HG02588 (cell line): ENCODE measurements around the gene SLC48A1.

ENCODE experiments used
- ATAC-seq: cut with Tn5 transposase; IDR thresholded peaks from one replicate; pipeline ENCODE4 v1.9.1; 2021; ENCODE audit warnings: mild to moderate bottlenecking, moderate library complexity; ENCODE audit not compliant: unreplicated experiment

Gene SLC48A1

DNA sequence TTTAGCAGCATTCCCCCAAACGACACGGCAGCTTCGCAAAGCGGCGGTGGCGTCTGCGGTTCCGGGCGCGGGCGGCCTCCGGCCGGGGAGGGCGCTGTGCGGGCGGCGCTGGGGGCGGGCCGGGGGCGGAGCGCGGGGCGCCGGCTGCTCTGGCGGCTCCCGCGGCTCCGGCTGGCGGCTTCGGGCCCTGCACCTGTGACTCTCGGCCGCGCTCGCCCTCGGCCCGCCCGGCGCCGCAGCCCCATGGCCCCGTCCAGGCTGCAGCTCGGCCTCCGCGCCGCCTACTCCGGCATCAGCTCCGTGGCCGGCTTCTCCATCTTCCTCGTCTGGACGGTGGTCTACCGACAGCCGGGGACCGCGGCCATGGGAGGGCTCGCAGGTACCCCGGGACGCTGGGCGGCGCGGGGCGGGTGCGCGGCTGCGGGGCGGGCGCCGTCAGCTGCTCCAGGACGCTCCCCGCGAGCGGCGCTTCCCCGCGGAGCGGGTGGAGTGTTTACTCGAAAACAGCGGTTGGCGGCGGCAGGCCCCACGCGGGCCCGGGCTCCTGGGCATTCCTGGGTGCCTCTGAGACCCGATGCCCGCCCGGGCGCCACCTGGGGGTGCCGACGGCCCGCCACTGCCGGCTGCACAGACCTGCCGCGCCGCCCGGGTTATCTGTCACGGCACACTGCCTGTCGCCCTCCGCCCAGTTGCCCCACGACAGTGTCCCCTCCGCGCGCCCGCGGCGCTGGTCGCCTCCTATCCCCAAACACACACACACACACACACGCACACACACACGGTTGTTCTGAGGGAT is at the start of gene SLC48A1:
SLC48A1 (plus strand) TSS at position 177 of the 796 bp plus-strand sequence; CDS start at position 244, 67 bp downstream.
- peak; percentile 81 for ATAC-seq

DNA sequence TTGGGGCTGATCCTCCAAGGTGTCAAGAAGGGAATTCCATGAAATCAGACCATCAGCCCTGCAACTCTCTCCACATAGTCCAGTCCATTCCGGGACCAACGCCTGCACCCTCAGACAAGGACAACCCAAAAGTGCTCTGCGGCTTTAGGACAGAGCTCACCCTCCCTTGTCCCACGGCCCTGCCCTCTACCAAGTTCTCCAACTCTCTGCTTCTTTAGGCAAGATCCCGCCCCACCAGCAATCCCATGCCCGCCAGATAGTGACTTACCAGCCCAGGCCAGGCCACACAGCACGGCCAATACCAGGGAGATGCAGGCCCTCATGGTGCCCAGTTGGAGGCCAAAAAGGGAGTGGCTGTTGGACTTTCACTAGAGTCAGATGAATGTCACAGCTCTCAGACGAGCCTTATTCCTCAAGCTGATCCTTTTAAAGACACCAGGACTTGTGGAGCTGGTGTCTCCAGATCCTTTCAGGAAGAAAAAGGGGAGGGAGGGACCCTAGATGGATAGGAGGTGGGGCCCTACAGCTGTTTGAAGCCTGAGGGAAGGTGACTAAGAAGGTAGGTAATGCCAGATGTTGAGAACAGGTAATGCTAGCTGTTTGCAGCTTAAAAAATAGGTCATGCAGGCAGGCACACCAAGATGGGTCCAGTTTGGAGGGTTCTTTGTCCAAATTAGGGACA is 47.8 kb upstream of the SLC48A1 start, which contains the start of gene ENDOU:
ENDOU (minus strand) TSS at position 400 of the 682 bp plus-strand sequence; CDS start at position 323, 77 bp downstream.
- no peak for ATAC-seq

DNA sequence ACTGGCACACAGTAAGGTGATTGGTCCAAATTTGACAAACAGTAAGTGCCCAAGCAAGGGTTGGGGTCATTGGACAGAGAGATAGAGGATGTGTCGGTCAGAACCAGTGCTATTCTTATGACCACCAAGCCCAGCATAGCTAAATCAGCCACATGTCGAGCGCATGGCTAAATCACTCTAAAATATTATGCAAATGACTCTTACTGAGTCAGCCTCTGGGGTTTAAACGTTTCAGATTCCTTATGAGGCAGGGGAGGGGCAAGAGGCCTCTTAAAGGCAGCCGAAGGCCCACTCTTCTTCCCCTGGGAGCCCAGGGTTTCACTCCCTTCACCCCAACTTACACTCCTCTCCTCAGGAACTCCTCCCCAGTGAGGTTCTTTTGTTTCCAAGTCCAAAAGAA is 47.1 kb upstream of the SLC48A1 start:
- peak; percentile 90 for ATAC-seq

DNA sequence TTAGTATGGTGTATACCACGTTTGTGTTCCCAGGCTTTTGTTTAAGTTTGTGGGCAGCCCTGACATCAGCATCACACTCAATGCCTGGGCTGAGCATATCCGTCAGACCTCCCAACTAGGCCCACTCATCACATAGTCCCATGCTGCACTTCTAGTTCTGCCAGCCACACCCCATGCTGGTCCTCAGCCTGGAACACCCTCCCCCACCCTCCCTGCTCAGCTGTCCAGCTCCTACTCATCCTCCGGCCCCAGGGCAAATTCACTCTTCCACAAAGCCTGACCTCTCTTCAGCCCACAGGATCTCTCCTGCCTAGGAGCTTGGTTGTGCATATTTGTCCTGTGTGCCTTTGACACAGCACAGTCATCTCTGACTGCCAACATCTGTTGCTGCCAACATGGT is 43.8 kb upstream of the SLC48A1 start:
- no peak for ATAC-seq

DNA sequence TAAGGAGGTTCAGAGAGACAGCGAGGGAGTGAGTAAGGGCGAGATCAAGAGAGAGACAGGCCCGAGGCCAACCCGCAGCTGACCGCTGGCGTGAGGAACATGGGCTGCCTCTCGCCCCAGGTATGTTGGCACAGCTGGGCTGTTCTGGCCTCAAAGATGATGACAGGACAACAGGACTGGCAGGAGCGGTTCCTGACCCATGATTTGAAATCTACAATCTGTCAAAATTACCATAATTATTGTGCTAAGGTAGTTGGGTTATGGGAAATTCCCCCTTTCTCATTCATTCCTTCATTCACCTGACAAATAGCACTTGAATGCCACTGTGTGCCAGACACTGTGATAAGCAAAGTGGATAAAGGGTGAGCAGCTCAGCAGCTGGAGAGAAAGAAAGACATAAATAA is 42.7 kb upstream of the SLC48A1 start:
- no peak for ATAC-seq

DNA sequence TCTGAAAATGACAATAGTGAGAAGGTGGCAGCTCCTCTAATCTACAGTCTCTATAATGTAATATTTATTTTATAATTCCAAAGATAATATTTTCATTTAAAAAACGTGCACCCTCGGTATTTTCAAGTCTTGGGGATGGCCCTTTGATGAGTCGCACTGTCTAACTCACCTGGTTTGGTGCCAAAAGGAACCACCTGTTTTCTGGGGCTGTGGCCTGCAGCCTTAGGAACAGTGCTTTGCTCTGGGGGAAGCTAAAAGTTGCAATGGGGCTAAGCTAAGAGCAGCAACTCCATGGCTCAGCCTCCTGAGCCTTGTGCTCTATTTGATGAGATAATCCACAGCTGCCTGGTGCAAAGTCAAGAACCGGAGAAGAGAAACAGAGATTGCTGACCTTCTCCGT is 41.3 kb upstream of the SLC48A1 start:
- ATAC-seq = no peak

DNA sequence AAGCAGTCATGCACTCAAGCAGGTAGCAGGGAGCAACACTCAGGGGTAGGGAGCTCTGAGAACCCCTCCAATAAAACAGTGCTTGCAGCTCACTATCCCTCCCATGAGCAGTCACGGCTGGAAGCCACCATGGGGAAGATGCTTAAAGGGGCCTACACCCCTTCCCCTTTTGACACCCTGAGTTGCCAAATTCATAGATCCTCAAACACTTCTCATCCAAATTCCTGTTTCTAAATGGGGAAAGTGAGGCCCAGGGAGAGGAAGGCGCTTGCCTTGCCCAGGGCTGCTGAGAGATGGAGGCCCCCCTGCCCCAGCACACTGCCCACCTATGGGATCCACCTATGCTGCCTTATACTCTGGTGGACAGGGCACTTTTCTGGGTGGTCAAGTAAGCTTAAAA is 40.5 kb upstream of the SLC48A1 start:
- no peak for ATAC-seq

DNA sequence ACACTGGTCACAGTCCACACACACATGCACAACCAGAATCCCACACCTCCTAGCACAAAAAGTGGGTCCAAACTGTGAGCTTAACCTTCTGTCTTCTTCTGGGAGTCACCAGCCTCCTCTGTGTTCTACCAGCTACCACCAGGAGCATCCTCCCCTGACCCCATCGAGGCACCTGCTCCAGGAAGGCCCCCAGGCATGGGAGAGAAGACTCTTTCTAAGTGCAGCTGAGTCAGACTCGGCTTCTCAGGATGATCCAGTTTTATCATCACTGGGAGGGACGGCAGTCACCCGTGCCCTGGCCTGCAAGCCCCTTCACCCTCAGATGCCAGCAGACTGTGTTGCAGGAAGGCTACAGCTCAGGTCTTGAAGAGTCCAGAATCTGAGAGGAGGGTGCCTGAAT is 39.9 kb upstream of the SLC48A1 start:
- ATAC-seq = no peak

DNA sequence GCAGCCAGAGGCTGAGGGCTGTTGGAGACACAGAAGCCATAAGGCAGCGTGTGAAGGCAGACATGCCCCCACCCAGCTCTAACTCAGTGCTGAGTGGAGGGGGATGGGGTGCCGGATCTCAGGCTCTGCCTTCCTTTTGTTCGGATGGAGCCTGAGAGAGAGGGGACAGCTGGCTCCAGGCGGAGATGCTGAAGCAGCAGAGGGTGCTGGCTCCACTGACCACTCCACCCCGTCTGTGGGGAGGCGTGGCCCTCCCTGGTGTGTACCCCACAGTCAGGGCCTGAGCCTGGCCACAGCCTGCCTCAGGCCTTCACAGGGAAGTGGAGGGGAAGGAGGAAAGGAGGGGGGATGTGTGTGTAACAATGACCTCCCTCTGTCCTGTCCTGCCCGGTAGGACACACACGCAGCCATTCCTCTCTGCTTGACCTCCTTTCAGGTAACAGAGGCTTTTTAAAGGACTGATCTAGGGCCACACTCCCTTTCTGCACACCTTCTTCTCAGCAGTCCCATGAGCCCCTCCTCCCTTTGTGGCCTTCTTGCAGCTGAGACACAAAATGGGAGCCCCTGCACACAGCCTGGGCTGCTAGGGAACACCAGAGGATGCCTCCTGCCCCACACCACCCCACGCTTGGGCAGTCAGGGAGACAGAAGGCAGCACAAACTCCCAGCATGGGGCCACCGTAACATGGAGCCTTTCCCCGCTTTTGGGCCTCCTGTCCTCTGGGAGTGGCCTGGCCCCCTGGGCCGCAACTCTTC is 38.1 kb upstream of the SLC48A1 start:
- no peak for ATAC-seq

DNA sequence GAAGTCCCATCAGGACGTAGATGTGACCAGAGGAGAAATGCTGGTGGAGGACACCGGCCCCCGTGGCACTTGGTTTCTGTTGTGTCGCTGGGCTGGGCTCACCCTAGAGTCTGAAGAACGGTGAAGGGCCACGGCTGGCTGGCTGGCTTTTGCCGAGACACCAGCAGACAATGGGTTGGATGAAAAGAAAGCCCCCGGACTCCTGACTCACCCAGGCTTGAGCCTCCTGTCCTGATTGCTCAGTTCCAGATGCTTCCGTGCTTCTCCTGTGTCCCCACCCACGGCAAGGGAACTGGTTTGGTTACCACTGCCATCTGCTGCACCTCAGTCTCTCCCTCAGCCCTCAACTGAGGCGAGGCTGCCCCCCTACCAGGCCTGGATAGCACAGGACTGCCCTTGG is 37.4 kb upstream of the SLC48A1 start:
- ATAC-seq = no peak

DNA sequence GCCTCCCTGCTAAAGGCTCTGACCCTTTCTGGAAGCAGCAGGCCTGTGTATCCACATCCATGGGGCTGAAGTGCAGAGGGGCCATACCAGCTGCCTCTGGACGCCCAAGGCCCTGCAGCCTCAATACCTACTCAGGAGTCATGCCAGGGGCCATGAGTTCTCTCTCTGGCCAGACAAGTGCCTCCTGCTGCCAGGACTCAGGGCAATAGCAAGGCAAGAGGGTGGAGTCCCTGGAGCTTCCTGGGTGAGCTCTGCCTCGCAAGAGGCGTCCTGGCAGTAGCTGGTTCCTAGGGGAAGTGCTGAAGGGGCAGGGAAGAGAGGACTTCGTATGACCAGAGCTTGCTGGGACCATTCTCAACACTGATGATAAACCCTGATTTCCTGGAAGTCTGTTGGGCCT is 36.8 kb upstream of the SLC48A1 start:
- no peak for ATAC-seq

DNA sequence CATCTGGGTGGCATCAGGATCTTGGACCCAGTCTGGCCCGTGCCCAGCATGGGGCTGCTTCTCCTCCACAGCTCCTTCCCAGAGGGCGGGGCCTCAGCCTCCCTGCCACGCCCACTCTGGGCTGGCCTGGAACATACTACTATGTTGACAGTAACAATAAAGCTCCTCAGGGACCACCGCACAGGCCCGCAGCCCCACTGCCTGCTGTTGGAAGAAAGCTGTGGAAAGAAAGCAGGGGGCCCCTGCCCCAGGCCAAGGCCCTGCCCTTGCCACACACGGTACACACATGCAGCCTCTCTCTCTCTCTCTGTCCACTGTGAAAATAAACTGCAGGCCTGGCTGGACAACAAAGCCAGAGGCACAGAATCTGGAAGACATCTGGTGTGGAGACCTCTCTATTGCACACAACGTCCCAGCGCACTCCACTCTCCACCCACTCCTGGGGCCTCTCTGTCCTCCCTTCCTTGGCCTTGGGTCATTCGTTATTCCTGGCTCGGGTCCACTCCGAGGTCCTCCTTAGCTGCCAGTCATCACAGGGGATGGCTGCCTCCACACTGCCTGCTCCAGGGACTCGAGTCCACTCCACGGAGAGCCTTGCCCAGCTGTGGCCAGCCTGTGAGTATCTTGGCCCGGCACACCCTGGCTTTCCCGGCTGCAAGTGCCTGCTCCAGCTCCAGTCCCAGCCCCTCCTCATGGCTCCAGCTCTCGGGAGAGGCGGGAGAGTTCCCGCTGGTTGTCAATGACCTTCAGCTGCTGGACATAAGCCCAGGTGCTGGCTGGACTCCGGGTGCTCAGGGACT is 36.0 kb upstream of the SLC48A1 start:
- no peak for ATAC-seq

DNA sequence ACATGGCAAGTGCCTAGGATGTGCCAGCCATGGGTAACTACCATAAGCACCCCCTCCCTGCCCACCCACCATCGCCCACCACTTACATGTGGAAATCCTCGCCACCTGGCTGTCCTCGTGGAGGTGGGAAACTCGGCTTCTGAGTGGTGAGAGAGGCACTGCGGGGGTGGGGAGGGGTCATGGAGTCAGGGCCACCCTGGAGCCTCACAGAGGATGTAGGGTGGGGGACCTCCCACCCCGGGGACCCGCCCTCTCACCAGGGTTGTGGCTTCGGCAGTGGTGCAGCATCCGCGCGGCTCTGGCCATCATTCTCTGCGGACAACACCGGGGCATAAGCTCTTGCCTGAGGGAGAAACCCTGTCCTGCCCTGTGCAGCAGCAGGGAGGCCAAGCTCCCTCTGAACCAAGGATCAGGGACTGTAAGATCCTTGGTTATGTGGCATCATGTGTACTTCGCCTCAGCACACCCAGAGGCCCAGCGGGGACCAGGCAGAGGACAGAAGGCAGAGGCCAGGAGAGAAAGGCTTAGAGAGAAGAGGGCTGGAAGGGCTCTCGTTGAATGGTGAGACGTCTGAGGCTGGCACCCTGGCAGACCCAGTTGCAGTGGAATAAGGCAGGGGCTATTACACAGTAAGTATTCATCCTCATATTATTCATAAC is 35.0 kb upstream of the SLC48A1 start:
- no peak for ATAC-seq

DNA sequence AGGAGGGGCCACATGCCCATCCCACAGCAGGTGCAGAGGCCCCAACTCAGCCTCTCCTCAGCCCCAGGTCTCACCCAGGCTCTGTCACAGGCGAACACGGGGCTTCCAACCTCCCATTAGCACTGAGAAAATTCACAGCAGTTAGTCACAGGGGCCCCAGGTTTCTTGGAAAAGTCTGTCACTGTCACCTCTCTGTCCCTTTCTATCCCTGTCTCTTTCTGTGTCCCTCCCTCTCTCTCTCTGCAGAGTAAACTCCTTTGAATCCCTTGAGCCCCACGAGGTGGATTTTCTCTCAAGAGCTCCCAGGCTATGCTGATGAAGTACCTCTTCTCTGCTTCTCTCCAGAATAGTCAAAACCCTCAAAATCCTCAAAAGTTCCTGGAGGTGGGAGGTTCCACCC is 33.7 kb upstream of the SLC48A1 start:
- no peak for ATAC-seq

DNA sequence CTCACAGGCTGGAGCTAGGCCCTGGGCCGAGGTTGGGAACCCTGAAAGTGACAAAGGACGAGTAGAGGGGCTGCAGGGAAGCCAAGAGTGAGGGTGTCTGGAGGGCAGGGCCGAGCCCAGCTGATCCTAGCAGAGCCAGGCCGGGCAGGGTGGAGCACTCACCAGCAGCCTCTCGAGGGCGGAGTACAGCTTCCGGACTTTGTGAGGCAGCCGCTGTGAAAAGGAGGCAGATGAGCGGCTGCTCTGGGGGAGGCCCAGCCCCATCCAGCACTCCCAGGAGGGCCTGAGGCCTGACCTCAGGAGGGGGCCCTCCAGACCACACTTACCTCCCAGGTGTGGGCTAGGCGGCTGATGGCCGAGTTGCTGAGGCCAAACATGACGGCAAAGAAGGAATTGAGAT is 33.1 kb upstream of the SLC48A1 start:
- ATAC-seq = peak; percentile 52

DNA sequence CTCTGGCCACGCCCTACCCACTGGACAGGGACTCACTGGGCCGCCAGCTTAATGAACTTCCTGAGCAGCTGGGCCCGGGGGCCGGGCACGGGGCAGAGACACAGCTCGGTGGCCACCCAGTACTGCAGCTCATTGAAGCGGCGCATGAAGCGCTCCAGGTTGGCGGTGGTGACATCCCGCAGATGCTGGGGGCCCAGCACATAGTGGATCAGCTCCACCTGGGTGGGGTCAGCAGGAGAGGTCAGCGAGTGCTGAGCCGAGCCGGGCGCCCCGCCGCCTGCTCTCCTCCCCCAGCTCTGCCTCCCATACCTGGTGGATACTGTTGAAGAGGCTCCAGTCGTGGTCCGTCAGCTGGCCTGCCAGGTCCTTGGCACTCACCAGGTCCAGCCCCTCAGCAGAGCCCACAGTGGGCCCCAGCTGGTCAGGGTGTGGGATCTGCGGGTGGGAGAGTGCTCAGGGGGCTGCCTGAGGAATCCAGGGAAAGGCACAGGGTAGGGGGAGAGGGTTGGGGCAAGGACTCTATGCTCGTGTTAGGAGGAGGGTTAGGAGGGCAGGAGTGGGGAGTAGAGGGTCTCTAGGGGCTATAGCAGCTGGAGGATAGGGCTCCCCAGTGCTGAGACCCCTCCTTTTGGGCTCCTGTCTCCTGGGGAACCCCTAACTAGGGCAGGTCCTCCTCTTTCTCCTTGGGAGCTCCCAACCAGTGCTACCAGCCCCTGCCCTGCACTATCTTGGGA is 32.3 kb upstream of the SLC48A1 start:
- ATAC-seq = peak; percentile 31

DNA sequence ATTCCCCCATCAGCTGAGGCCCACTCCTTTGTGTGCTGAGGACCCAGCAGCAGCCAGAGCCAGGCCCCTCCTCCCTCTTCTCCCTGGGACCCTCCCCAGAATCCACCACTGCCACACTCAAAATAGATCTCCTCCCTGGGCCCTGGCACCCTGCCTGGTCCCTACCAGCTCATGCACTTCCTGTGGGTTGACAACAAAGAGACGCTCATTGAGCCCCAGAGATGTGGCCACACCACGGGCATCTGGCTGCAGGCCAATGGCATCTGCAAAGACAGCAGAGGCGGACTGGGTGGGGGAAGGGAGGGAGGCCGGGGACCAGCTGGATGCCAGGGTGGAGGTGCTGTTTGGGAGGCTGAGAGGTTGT is 31.7 kb upstream of the SLC48A1 start:
- no peak for ATAC-seq

DNA sequence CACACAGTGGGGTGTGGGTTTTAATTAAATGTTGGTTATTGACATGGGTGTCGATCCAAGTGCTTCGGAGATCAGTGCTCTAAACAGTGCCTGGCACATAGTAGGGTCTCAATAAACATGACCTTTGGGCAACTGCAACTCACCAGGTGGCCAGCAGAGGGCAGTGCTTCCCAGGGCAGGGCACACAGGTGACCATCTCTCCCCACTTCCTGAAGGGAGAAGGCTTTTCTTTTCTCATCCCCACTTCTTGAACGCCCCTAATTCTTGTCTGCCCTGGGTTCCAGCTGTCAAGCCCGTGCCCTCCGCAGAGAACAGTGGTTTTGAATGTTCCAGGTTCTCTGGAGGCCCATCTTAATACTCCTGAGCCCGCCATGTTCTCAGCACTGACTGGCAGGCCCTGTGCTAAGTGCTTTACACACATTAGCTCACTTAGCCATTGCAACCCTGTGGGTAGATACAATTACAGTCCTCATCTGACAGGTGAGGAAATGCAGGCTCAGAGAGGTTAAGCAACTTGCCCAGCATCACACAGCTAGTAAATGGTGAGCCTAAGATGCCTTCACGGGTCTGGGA is 30.7 kb upstream of the SLC48A1 start:
- no peak for ATAC-seq

DNA sequence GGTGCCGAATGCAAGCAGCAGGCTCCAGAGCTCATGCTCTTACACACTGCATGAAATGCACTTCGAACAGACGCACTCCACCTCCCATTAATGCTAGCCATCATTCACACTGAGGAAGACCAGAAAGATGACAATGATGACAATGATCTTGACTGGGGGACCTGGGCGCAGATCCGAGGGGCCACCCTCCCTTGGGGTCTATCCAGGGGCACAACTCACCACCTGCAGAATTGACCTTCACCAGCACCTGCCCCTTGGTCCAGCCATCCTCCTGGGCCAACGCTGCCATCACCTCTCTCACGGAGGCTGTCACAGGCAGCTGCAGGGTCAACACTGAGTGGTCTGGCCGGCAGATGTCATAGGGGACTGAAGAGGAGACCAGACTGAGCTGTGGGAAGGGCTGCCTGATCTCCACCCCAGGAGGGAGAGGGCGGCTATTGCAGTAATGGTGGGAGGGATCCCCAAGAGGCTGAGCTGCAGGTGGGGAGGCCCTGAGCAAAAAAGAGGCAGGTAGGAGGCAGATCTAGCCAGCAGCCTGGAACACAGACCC is 29.7 kb upstream of the SLC48A1 start:
- ATAC-seq = no peak
